HG03064 (cell line): ENCODE results near the gene PSMB8.
A peak's percentile ranks its signal among the peaks of the same experiment; 100 is the strongest.

Experiments used
- ATAC-seq: cut with Tn5 transposase; IDR thresholded peaks from one replicate; pipeline ENCODE4 v1.9.1; 2021; ENCODE audit warnings: low read depth; ENCODE audit not compliant: unreplicated experiment

The PSMB8 gene

GRCh38 chr6:32857156-32857891, 13.5 kb upstream of the PSMB8 start:
- ATAC-seq, result no peak

GRCh38 chr6:32855467-32856174, 11.8 kb upstream of the PSMB8 start:
- ATAC-seq, result no peak

DNA sequence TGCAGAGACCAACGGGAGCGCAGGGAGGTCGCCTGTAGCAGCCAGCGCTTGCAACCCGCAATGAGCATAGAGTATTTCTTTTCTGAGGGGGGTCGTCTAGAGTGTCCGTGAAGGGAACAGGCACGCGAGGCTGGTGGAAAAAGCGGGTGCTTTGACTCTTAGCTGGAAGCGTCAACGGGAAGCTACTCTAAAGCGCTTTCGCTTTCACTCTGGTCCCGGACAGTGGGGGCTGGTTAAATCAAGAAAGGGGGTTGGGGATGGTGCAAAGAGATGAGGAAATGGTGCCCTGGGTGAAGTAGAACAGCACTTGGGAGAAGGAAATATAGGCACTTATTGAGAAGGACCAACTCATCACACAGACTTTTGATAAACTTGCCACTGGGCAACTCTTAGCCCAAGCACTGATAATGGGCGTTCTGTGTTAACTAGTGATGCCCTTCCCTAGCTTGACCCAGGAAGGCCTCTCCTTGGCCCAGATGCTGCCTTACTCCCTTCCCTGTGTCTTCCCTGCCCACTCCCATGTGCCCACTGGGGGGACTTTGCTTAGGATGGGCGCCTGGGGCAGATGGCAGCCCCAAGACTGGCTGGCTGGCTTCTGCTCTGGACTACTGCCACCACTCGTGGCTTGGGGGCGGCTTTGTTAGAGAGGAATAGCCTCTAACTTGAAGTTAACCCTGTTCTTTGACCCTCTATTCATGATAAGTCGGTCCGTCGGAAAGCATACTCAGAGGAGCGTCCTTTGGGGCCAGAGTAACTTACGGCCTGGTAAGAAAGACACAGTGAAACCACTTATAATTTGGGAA, 10.7 kb upstream of the PSMB8 start:
- no peak for ATAC-seq

- peak; percentile 68 for ATAC-seq
Observed at GRCh38 chr6:32853541-32854375, 9.9 kb upstream of the PSMB8 start, which contains the start of the genes PSMB9 and TAP1. Gene PSMB9, plus strand, starts transcription at chr6:32854192. Its CDS starts 38 bp downstream, at chr6:32854230. Gene TAP1, minus strand, starts transcription at chr6:32853704. Its CDS starts 68 bp downstream, at chr6:32853636.

GRCh38 chr6:32852844-32853540, 9.1 kb upstream of the PSMB8 start:
- peak; percentile 23 for ATAC-seq

GRCh38 chr6:32852018-32852843, 8.4 kb upstream of the PSMB8 start:
- ATAC-seq, result peak; percentile 16

DNA sequence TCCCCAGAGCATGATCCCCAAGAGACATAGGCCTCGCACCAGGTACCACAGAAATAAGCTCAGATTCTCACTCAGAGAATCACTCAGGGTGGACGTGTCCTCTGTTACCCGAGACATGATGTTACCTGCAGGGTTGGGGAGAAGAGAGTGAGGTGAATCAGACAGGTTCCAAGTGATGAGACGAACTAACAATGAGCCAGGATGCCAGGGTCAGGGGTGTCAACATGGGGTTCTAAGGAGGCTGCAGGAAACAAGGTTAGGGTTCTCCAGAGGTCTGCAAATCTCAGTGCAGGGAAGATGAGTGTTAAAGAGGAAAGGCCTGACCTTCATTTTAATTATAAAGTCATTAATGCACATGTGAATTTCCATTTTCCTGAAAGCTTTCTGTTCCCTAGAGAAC, 7.2 kb upstream of the PSMB8 start:
- ATAC-seq, result no peak

- no peak for ATAC-seq
Observed at GRCh38 chr6:32849126-32849525, 5.3 kb upstream of the PSMB8 start.

DNA sequence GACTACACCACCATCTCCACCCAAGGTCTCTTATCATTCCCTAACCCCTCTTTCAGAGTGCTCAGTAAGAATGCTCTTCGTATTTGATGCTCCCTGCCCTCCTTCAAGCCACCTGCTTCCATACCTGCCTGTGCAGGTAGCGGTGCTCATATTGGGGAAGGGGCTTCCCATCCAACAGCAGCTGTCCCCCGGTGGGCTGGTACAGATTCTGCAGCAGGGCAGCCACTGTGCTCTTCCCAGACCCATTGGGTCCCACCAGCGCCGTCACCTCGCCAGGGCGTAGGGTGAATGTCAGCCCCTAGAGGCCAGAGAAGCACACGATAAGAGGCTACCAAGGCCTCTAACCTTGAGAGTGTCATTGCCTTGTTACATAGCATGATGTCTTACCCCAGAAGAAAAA, 3.9 kb upstream of the PSMB8 start:
- ATAC-seq, result no peak

GRCh38 chr6:32847004-32847403, 3.2 kb upstream of the PSMB8 start:
- ATAC-seq, result no peak

GRCh38 chr6:32845384-32845884, 1.6 kb upstream of the PSMB8 start:
- ATAC-seq, result no peak

- ATAC-seq, result no peak
Observed at GRCh38 chr6:32844839-32845383, 1.1 kb upstream of the PSMB8 start.

GRCh38 chr6:32843331-32843978, 392 bp downstream of the PSMB8 start:
- no peak for ATAC-seq

DNA sequence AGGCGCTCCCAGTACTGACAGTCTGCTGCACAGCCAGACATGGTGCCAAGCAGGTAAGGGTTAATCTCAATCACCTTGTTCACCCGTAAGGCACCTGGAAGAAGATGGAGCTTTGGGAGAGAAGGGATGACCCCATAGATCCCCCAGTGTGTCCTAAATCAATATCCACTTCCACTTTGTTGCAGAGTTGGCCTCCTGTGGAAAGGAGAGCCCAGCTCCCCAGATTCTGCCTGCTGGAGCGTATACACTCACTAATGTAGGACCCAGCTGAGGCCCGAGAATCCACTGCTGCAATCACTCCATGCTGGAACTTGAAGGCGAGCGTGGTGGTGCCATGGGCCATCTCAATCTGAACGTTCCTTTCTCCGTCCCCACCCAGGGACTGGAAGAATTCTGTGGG, 1.2 kb downstream of the PSMB8 start:
- no peak for ATAC-seq

DNA sequence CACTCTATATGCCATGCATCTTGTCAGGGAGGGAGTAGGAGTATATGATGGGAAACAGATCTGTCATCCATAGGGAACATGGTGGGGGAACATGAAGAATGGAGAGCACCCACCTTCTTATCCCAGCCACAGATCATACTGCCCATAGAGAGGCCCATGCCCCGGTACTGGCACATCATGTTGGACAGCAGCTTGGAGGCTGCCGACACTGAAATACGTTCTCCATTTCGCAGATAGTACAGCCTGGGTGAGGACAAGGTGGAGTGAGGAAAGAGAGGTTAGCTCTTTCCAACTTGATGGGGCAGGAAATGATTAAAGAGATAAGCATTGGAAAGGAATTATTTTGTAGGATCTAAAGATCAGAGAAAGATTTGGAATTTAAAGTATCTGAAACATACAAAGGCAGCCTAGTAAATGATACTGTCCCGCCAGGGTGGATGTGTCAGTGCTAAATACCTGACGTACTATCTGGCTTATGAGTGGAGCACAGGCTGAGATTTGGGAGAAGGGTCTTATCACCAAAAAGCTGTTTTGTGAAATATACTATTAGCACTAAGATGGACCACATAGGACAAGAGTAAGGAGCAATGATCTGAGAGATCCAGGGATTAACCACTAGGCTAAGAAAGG, 1.7 kb downstream of the PSMB8 start:
- ATAC-seq, result no peak

- no peak for ATAC-seq
Observed at GRCh38 chr6:32840604-32841246, 3.1 kb downstream of the PSMB8 start.

DNA sequence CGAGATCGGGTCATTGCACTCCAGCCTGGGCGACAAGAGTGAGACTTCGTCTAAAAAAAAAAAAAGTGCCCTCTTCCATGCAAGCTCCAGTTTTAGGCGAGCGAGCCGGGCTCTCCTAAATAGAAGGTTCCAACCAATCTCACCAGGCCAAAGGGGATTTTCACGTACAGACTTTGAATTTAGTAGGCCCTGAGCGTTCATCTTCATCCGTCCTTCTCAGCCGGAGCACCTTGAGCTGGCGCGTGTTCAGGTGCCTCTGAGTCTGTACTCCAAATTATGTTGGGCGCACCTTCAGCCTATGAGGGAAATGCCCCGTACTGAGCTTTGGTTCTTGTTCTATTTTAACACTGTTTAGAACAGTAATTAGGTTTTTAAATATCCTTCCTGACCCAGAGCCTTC, 4.5 kb downstream of the PSMB8 start:
- no peak for ATAC-seq
